GM18870 (cell line): ENCODE results near the gene TRIM23.
"Not testable (repeated sequence)": the region's sequence is repeated elsewhere in the genome, so short reads cannot be mapped to it uniquely, and the experiment has no call there.

Experiments used
- ATAC-seq: cut with Tn5 transposase; IDR thresholded peaks from one replicate; pipeline ENCODE4 v1.9.1; 2021; ENCODE audit warnings: moderate library complexity; ENCODE audit not compliant: unreplicated experiment

Gene TRIM23

GRCh38 chr5:65624025-65624570 lies at the start of gene TRIM23:
Gene TRIM23 (minus strand): TSS chr5:65624333. CDS start chr5:65624274, 59 bp downstream.
- peak; percentile 85 for ATAC-seq

- ATAC-seq, result no peak
Observed at GRCh38 chr5:65672796-65673195, 48.7 kb upstream of the TRIM23 start.

GRCh38 chr5:65668696-65669095 lies 44.6 kb upstream of the TRIM23 start:
- no peak for ATAC-seq

DNA sequence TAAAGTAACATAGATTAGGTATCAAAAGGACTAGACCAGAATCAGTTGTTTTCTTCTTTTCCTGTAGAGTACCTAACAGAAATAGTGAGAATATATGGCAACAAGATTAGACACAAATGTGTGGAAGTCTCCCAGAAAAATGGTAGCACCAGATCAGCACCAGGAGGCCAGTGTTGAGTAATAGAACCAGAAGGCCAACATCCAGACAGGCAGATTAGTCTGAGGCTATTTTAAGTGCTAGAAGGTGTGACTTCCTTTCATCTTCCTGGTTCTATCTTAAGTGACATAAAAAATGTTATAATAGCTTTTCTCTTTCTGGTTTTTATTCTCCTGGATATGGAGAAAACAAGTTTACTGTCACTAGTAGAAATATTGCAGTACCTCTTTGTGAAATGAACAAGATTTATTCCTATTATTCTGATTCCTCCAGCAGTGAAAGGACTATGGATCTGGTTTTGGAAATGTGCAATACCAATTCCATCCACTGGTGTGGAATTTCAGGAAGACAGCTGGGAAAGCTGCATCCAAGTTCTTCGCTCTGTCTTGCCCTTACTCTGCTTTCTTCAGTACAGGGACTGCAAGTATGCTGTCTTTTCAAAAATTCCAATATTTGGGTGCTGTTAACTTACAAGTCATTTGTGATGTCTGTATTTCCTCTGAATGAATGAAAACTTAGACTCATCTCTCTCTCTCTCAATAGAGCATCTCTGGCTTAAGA lies 39.8 kb upstream of the TRIM23 start:
- ATAC-seq, result no peak

DNA sequence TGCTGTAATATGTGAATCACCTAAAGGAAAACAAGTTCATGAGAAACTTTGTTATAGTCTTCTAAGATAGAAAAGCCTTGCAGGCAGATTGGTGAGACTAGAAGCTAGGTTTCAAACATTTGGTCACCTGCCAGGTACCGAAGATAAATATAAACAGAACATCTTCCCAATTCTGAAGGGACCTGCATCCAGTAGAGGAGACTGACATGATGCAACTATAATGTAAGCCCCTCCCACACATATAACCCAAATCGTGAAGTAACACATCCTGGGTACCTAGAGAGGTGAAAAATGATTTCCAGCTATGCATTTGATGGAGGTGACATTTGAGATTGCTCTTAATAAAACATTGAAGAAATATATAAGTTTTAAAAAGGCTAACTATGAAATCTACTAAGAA lies 30.6 kb upstream of the TRIM23 start:
- no peak for ATAC-seq

- no peak for ATAC-seq
Observed at GRCh38 chr5:65651144-65651543, 27.0 kb upstream of the TRIM23 start.

GRCh38 chr5:65647941-65648340 lies 23.8 kb upstream of the TRIM23 start:
- no peak for ATAC-seq

DNA sequence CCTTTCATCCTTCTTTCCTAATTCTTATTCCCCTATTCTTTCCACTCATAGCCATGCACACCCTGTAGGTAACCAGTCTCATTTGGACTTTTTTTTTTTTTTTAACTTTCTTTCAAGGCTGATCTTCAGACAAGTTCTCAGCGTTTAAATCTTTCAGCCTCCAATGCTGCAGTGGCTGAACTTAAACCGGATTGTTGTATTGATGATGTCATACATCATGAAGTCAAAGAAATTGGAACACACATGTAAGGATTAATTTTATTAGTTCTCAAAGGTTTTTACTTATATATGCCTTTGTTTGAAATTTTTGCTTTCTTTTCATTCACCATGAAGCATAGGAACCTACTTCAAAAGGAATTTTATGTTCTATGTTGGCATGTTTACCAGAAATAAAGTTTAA lies 22.8 kb upstream of the TRIM23 start:
- no peak for ATAC-seq

DNA sequence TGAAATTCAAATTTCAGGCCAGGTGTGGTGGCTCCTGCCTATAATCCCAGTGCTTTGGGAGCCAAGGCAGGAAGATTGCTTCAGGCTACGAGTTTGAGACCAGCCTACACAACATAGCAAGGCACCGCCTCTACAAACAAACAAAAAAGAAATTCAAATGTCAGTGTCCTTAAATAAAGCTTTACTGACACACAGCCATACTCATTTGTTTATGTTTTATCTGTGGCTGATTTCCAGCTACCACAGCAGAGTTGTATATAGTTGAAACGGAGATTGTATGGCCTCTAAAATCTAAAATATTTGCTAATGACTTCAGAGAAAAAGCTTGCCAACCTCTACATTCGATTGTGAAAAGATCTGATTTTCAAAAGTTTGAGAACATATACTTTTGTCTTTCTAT lies 16.1 kb upstream of the TRIM23 start:
- ATAC-seq, result no peak

GRCh38 chr5:65630981-65631380 lies 6.8 kb upstream of the TRIM23 start:
- ATAC-seq, result no peak

- ATAC-seq, result no peak
Observed at GRCh38 chr5:65625743-65626142, 1.6 kb upstream of the TRIM23 start.

GRCh38 chr5:65624571-65625555 lies 730 bp upstream of the TRIM23 start, which contains the start of the genes SHLD3 and TRAPPC13:
Gene SHLD3 (plus strand): TSS chr5:65625027. CDS start chr5:65629588, 4,561 bp downstream.
Gene TRAPPC13 (plus strand): TSS chr5:65625027. CDS start chr5:65625061, 34 bp downstream.
- peak; percentile 76 for ATAC-seq

GRCh38 chr5:65623482-65623881 lies 651 bp downstream of the TRIM23 start:
- no peak for ATAC-seq

DNA sequence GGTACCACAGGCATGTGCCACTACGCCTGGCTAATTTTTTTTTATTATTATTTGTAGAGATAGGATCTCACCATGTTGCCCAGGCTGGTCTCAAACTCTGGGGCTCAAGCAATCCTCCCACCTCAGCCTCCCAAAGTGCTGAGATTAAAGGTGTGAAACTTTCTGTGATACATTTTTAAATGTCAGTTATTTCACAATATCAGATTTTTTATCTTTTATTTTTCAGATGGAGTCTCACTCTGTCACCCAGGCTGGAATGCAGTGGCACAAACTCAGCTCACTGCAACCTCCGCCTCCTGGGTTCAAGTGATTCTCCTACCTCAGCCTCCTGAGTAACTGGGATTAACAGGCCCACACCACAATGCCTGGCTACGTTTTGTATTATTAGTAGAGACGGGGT lies 2.2 kb downstream of the TRIM23 start:
- not testable (repeated sequence) for ATAC-seq

GRCh38 chr5:65620021-65620420 lies 4.1 kb downstream of the TRIM23 start:
- ATAC-seq, result no peak

DNA sequence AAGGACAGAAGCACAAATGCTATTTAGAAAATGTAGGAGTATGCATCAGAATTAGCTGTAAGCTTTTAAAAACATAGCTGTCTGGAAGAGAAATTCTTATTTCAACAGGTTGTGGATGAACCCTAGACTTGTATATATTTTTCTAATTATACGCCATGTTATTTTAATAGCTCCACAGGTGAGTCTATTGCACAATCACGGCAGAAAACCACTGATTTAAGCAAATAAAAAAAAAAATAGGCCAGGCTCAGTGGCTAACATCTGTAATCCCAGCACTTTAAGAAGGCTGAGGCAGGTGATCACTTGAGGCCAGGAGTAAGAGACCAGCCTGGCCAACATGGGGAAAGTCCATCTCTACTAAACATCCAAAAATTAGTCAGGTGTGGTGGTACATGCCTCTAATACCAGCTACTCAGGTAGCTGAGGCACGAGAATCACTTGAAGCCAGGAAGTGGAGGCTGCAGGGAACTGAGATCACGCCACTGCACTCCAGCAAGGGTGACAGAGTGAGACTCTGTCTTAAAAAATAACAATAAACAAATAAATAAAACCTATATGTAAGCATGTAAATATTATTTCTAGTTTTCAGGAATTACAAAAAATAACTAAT lies 11.7 kb downstream of the TRIM23 start:
- no peak for ATAC-seq

DNA sequence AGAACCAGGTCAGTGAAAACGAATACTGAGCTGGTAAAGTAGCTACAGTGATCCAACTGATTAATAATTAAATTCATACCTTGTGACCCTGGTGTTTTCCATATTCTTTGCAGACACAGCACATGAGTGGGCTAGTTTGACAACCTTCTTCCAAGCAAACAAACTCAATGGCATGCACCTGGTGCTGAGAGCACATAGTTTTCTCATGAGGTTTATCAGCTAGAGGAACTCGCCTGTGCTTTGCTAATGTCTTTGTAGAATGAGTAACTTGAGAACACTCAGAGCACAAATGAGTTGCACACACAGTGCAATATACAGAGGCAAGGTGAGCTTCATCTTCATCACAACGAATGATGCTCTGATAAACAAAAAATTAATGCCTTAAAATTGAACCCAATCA lies 12.6 kb downstream of the TRIM23 start:
- no peak for ATAC-seq

GRCh38 chr5:65601761-65602160 lies 22.4 kb downstream of the TRIM23 start:
- ATAC-seq, result not testable (repeated sequence)

DNA sequence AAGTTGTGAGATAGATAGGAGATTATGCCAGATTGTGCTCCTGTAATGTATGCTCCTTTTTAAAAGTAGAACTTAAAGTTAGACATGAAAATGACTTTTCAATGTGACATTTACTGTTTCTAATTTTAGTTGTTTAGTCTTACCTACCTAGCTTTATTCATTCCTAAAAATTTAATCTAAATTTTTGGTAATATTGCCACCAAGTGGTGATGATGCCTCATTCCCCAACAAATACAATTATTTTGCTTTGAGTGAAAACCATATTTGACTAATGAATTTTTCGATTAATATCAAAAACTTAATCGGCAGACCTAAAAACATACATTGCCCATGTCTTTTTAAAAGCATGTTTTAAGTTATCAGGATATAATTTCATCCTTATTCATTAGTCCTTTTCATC lies 35.4 kb downstream of the TRIM23 start:
- ATAC-seq, result no peak

DNA sequence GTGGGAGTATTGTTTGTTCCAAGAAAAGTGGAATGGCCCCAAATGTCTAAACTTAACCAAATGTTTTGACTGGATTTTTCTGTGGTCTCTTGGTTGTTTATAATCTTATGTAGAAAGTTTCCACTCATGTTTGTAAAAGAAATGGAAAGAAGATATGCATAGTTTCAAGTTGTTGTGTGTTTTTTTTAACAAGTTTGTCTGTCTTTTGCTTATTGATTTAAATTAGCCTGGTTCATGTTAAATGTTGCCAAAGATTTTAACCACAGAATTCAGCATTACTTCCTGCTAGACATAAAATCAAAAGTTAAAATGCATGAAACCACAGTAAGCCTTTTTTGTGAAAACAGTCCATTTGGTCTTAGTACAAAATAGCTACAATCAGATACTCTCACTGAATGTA lies 47.0 kb downstream of the TRIM23 start:
- ATAC-seq, result no peak

DNA sequence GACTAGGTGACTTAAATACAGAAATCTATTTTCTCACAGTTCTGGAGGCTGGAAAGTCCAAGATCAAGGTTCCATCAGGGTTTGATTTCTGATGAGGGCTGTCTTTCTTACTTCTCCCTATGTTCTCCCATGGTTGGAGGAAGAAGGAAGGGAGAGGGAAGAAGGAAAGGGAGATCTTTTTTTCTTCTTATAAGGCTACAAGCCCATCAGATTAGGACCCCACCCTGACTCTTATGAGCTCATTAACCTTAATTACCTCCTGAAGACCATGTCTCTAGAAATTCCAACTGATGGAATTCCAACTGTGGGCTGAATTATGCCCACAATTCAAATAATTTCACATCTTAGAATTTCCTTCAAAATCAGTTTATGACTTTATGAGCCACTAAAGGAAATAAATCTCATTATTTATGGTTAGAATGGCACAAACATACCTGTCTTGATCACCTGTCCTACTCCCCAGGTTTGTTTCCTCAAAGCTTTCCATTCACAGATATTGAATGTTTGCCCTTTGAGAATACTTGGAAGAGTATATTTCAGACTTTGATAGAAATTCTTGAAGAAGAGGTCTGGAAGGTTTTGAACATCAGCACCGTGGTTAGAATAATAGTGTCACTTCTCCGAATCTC lies 53.4 kb downstream of the TRIM23 start:
- ATAC-seq, result no peak
